Frontal cortex (tissue), 4 donors: ENCODE data around the gene TEX29. TPM values are rescaled to one million over a fixed set of nuclear protein-coding genes. Genes with fewer than 3 reads are reported as not detected.

Experiments used
- DNase-seq, 2 donors: peaks; one replicate each; pipeline ENCODE4 v3.0.0; 2012; ENCODE audit warnings: low spot score in 2 of 2
- FAIRE-seq: peaks from 2 replicates; lab custom pipeline; 2012; peaks lifted over from hg19 to GRCh38; lab: Jason Lieb, UNC
- total RNA-seq: library from RNA; depleted of rRNA; stranded (reverse); fragments of >200 nt; gene quantifications from one replicate; pipeline ENCODE4 v1.2.3, GENCODE V29; 2014
- donor health status: control.
- donor health status: control.
- donor health status: control.

Gene TEX29
- total RNA-seq, 1 donor from 2014 or later, result not detected

DNA sequence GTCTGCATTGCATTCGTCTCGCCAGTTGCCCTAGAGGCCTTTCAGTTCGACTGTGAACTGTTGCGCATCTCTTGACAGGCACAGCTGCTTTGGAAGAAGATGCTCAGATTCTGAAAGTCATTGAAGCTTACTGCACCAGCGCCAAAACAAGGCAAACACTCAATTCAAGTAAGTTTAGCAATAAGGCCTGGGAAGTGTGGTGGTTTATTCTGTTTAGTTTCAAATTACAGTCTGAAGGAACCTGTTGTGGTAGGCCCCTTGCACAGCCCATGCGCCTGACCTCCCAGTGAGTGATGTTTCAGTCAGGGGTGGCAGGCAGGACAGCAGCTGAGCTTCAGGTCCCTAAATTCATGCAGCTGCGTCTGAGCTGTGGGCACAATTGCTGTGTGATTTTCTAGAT, 32.2 kb upstream of the TEX29 start:
- FAIRE-seq (no peak), DNase-seq (no peak)

DNA sequence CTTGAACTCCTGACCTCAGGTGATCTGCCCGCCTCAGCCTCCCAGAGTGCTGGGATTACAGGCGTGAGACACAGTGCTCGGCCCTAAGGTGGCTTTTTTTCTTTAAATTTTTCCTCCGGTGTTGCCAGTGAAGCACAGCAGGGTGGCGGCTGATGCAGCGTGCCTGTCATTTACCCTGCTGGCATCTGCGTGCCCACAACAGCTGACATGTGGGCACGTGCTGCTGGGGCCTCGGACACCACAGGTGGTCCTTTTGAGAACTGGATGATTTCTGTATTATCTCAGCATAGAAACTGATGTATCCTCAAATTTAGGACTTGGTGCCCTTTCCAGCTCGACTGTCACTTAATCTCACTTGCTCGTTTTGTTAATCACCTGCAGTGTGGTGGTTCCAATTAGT, 31.2 kb upstream of the TEX29 start:
- FAIRE-seq, result no peak
- no peak for DNase-seq

DNA sequence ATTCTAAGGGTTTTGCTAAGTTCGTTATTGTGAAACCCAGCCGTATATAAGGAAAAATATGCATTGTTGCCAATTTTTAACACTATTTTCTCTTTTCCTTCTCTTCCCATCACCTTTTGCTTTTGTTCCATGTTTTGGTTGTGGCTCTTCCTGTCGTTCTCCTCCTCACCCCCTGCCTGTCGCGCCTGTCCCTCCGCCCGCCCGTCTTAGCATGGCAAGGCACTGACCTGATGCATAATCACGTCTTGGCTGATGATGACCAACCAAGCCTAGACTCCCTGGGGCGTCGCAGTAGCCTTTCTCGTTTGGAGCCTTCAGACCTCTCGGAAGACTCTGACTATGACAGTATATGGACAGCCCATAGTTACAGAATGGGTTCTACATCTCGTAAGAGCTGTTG, 28.5 kb upstream of the TEX29 start:
- no peak for DNase-seq
- no peak for FAIRE-seq

DNA sequence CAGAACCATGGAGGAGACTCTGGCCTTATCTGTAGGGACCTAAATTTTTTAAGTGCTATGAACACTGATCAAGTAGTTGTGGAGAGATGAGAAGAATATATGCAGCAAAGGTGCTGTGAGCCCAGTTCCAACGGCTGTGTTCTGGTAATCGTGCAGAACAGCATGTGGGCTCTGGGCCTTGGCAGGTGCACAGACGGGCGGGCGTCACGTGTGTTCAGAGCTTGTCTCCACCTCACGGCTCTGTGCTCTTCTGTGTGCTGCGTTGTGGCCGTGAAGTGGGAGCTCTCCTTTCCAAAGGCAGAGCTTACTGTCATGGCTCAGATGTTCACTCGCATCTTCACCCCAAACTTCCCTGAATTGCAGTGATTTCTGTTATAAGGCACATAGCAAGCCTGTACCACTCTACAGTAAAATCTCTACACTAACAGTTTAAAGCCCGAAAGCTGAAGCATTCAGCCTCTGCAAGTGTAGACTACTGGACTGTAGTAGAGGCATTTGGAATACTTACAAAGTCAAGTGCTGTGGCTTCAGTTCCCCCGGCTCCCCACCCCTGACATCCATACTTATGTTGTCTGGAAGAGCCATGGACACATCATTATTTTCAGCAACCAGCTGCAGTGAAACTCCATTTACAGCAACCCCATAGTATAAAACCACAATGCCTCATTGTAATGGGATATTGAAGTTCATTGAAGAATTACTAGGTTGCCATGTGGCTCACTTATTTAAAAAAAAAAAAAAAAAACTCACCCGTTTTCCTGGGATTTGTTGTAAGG, 27.5 kb upstream of the TEX29 start:
- DNase-seq, result peak in 1 of 2 donors; percentile 34

DNA sequence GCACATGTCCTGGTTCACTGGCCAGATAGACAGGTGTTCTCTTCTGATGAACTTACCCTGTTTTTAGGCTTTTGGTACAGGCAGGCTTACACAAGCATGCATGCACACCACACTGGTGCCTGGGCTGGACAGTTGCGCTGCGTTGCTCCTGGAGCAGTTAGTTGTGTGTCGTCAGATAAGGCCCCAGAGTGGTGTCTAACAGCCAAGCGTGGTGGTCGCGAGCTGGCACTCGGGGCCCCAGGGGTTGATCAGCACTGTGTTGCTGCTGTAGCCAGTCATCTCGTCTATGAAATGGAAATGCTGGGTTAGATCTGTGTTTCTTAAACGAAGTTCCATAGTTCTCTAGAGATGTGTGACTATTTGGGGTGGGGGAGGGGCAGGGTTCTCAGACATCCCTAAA, 24.6 kb upstream of the TEX29 start:
- no peak for FAIRE-seq
- DNase-seq, result no peak

More for the DNA sequence above, 27.5 kb upstream of the TEX29 start:
- FAIRE-seq, result no peak

GRCh38 chr13:111296417-111296816, 24.0 kb upstream of the TEX29 start:
- no peak for DNase-seq
- FAIRE-seq, result no peak

GRCh38 chr13:111298214-111298975, 22.0 kb upstream of the TEX29 start:
- DNase-seq, result no peak
- FAIRE-seq, result no peak

DNA sequence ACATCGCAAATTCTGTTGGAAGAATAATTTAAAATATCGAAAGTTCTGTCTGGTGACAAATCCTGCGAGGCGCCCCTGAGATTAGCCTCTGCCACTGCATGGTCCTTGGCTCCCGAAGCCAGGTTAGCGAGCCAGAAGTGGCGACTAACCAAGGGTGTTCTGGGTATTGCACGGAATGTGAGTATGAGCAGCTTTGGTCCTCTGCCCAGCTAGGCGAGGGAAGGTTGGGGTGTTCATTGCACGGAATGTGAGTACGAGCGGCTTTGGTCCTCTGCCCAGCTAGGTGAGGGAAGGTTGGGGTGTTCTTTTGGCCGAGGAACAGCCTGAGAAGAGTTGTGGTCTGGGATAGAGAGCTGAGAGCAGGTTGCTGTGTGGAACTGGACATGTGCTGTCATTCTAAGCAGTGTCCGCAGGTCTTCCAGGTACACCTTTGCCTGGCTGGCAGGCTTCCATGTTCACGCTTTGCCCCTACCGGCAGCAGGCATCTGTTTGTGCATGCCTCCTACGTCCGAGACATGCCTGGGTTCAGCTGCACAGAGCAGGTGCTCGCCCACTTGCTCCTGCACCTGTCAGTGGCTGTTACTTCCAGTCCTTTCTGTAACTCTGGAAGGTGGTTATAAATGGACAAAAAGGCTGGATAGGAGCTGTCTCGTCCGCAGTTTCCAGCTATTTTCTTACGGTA, 18.3 kb upstream of the TEX29 start:
- DNase-seq, result no peak
- no peak for FAIRE-seq

DNA sequence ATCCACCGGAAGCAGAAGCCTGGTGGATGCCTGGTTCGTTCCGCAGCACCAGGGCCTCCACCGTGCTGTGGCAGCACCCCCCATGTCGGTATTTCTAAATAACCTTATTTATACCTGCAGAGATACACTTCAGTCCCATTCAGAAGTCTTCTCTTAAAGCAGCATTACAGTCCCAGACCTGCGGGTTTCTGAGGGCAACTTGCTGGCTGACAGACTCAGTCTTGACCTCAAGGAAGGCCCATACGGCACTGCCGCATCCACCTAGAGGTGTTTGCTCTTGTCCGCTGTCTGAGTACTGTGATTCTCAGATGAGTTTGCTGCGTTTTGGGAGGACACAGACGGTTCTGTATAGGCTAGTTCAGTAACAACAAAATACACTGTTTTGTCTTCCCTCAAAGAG, 16.9 kb upstream of the TEX29 start:
- no peak for FAIRE-seq
- no peak for DNase-seq

DNA sequence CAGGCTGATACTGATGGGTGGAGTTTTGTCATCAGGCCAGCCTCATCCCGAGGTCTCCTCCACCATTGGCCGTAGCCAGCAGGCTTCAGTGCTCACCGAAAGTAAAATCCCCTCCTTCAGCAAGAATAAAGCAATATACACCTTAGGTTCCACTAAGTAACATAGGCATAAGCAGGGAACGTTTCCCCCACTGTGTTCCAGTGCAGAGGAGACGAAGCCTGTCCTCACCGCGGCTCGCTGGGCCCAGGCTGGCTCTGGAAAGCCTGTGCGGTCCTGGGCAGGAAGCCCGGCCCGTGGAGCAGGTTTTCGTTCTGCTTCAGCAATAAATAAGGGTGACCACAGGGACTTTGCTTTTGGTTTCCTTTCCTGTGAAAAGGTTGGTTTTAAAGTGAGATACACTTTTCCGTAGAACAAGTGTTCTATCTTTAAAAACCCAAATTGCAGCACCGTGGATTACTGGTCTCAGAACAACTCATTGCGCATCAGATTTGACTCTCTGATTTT, 16.3 kb upstream of the TEX29 start:
- FAIRE-seq (no peak), DNase-seq (no peak)

DNA sequence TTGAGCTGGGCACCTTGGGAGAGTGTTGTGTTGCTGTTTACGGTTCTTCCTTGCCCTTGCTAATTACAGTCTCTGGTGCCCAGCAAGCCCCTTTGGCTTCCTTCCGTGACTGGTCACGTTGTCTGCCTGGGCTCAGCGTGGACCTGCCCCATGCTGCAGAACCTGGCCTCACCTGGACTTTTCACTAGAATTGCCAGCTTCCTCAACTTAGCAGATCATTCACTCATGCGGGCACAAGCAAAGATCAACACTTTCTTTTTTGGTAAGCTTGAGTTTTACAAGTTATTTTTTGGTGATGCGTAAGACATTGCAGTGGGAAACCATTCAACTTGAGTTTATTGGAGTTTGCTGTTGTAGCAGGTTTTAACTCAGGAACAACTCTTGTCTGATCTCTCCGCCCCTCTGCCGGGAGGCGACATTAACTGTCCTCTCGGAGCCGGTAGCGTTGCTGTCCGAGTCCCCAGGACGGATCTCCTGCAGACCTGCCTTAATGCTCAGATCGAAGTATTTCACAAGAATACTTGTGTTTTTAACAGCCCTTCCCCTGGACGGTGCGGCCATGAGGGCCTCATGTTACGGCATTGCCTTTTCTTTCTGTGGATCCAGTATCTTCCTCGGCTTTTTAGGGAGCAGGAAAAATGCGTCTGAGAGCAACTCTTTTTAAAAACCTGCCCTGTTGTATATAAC, 15.7 kb upstream of the TEX29 start:
- FAIRE-seq (no peak), DNase-seq (no peak)

GRCh38 chr13:111312944-111313590, 7.4 kb upstream of the TEX29 start:
- DNase-seq, result no peak

GRCh38 chr13:111313911-111314425, 6.5 kb upstream of the TEX29 start:
- no peak for FAIRE-seq

More at GRCh38 chr13:111312944-111313590, 7.4 kb upstream of the TEX29 start:
- no peak for FAIRE-seq

GRCh38 chr13:111314852-111315251, 5.6 kb upstream of the TEX29 start:
- FAIRE-seq, result no peak
- DNase-seq, result no peak

More at GRCh38 chr13:111313911-111314425, 6.5 kb upstream of the TEX29 start:
- DNase-seq, result no peak

- FAIRE-seq (no peak), DNase-seq (no peak)
Measured at GRCh38 chr13:111315347-111315995, 5.0 kb upstream of the TEX29 start.

- no peak for DNase-seq
- FAIRE-seq, result no peak
Measured at GRCh38 chr13:111316161-111316730, 4.2 kb upstream of the TEX29 start.

- DNase-seq (no peak), FAIRE-seq (no peak)
Measured at GRCh38 chr13:111317042-111317550, 3.3 kb upstream of the TEX29 start.
